HG03469 (cell line): ENCODE data around the gene INS.
"Not testable (repeated sequence)": the region's sequence is repeated elsewhere in the genome, so short reads cannot be mapped to it uniquely, and the experiment has no call there.

Experiments
- ATAC-seq: cut with Tn5 transposase; IDR thresholded peaks from one replicate; pipeline ENCODE4 v1.9.1; 2021; ENCODE audit warnings: mild to moderate bottlenecking, moderate library complexity, moderate number of reproducible peaks; ENCODE audit not compliant: unreplicated experiment

Gene INS

DNA sequence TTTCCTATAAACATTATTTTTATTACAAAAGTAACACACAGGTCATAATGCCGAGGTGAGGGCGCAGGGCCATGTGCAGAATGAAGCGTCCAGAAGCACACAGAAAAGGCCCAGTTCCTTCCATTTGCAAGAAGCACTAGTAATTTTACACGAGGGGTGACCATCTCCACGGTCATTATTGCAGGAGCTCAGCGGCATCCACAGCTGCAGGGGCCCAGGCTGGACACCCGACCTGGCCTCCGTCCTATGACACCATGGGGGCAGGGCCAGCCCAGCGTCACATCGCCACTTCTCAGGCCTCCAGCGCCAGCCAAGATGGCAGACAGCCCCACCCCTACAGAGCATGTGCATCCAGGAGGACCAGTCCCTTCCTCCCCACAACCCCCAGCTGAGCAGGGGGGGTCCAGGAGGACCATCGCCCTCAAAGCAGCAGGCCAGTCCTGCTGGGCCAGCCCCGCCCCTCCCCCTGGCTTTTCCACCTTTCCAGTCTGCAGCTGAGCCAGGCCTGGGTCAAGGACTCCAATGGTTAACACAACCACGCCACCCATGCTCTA, 25.3 kb downstream of the INS start:
- ATAC-seq = no peak

GRCh38 chr11:2135018-2135569, 25.9 kb downstream of the INS start:
- ATAC-seq = no peak

DNA sequence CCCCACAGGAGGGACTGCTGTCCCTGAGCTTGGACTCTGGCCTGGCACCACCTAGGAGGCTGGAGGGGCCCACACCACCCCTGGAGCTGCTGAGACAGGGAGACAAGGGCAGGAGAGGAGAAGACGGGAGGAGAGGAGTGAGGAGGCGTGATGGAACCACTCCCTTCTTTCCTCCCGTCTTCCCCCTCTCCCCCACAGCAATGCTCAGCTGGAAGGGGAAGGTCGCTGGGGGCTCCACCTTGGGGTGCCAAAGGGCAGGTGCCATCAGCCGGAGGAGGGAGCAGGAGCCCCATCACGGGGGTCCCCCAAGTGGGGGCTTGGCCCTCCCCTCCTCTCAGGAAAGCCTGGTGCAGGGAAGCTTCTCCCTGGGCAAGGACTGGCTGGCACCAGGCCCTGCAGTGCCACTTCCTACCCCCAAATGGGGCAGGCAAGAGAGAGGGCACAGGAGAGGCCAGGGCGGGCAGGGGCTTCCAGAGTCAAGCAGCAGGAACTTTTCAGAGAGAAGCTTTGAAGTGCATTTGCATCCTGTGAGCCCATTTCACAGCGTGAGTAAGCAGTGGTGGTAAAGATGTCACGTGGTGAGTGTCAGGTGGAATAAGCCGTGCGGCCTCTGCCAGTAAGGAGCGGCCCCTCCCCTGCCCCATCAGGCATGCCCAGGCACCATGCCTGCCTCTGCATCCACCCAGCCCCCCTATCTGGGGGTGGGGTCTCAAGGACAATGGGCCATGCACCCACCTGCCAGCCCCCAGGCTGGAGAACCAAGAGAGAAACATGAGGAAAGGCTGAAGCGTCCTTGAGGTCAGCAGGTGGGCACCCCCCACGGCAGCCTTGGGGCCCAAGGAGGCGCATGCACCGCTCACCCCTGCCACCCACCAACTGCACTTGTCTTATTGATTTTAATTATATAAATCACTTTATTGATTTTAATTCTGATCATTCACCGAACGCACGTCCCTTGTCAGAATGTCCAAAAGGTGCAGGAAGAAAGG, 26.7 kb downstream of the INS start:
- ATAC-seq = no peak

- ATAC-seq = no peak
Measured at GRCh38 chr11:2133241-2134021, 27.6 kb downstream of the INS start.

GRCh38 chr11:2132874-2133240, 28.2 kb downstream of the INS start:
- ATAC-seq = no peak

- no peak for ATAC-seq
Measured at GRCh38 chr11:2132246-2132645, 28.8 kb downstream of the INS start.

DNA sequence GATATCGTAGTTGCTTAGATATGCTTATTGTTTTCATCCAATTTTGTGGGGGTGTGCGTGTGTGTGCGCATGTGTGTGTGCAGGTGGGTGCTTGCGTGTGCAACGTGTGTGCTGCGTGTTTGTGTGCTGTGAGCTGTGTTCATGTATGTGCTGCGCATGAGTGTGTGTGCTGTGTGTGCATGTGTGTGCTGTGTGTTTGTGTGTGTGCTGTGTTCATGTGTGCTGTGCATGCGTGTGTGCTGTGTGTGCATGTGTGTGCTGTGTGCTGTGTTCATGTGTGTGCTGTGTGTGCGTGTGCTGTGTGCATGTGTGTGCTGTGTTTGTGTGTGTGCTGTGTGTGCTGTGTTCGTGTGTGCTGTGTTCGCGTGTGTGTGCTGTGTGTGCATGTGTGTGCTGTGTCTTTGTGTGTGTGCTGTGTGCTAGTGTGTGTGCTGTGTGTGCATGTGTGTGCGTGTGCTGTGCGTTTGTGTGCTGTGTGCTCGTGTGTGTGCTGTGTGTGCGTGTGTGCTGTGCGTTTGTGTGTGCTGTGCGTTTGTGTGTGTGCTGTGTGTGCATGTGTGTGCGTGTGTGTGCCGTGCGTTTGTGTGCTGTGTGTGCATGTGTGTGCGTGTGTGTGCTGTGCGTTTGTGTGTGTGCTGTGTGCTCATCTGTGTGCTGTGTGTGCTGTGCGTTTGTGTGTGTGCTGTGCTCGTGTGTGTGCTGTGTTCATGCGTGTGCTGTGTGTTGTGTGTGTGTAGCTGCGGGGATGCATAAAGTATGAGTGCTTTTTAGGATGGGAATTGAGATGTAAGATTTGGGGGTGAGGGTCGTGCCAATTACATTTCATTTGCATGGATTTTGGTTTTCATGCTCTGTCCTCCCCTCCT, 29.4 kb downstream of the INS start:
- no peak for ATAC-seq

GRCh38 chr11:2130881-2131352, 30.1 kb downstream of the INS start:
- no peak for ATAC-seq

- ATAC-seq = no peak
Measured at GRCh38 chr11:2129699-2130366, 31.2 kb downstream of the INS start.

GRCh38 chr11:2129308-2129698, 31.7 kb downstream of the INS start:
- no peak for ATAC-seq

- ATAC-seq = no peak
Measured at GRCh38 chr11:2128511-2129307, 32.3 kb downstream of the INS start.

DNA sequence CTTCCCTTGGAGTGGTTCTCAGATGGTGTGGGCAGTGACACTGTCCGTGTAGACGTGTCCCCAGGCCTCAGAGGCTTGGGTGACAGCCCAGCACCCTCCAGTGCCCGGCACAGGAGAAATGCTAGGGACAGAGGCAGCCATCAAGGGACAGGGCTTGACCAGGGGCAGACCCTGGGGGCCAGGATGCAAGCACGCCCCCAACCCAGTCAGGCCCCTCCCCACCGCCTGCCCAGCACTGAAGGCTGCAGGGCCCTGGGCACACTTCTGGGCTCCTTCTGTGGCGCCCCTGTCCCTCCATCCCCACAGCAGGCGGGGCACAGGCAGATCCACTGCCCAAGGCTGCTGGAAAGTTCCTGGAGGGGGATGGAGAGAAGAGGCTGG, 32.9 kb downstream of the INS start:
- ATAC-seq = no peak

GRCh38 chr11:2127482-2128129, 33.4 kb downstream of the INS start:
- no peak for ATAC-seq

DNA sequence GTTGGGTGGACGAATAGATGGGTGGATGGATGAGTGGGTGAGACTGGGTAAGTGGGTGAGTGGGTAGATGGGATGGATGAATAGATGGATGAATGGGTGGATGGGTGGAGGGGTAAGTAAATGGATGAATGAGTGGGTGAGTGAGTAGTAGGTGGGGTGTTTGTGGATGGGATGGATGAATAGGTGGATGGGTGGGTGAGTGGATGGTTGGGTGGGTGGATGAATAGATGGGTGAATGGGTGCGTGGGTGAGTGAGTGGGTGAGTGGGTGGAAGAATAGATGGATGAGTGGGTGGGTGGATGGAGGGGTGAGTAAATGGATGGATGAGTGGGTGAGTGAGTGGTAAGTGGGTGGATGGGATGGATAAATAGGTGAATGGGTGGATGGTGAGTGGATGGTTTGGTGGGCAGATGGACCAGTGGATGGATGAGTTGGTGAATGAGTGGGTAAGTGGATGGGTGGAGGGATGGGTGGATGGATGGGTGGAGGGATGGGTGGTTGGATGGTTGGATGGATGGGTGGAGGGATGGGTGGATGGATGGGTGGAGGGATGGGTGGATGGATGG, 34.4 kb downstream of the INS start:
- ATAC-seq = no peak

- not testable (repeated sequence) for ATAC-seq
Measured at GRCh38 chr11:2124736-2125484, 36.1 kb downstream of the INS start.

DNA sequence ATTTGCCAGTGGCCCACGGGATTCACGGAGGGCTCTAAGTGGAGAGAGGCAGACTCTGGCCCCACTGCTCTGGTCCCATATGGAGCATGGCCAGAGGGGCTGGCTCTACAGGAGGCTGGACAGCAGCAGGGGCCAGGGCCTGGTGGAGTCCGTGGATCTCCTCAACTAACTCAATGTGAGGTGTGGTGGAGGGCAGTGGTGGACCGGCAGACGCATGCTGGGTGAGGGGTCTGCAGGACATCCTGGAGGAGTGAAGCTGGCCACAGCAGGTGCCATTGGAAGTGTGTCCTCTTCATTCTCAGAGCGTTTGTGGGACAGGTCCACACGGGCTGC, 37.4 kb downstream of the INS start:
- no peak for ATAC-seq

- no peak for ATAC-seq
Measured at GRCh38 chr11:2122907-2123627, 37.9 kb downstream of the INS start.
